LNCaP clone FGC (cell line): Measurements from ENCODE around the gene TMEM18.

ENCODE experiments used
- DNase-seq: peaks from one replicate; pipeline ENCODE4 v3.0.0-alpha.2; 2011; ENCODE audit warnings: low read depth
- H3K4me3 ChIP-seq: 2 replicates; pipeline ENCODE4 v1.5.1; 2011; ENCODE audit warnings: mild to moderate bottlenecking, low read depth, low read length, control low read depth
- CTCF ChIP-seq: IDR thresholded peaks from 2 replicates; pipeline ENCODE4 v1.5.1; 2012; ENCODE audit warnings: mild to moderate bottlenecking; ENCODE audit not compliant: control insufficient read depth, insufficient read depth; ENCODE audit errors: extremely low read depth

Gene TMEM18

GRCh38 chr2:664063-664462, 13.1 kb downstream of the TMEM18 start:
- H3K4me3 ChIP-seq, result no peak overlapping the region
- DNase-seq, result no peak
- TF ChIP-seq CTCF, result no peak

- no peak overlapping the region for H3K4me3 ChIP-seq
- TF ChIP-seq CTCF, result no peak
- no peak for DNase-seq
These were observed 14.0 kb downstream of the TMEM18 start for GRCh38 chr2:663221-663620.

GRCh38 chr2:661360-661635, 15.9 kb downstream of the TMEM18 start:
- no peak for TF ChIP-seq CTCF
- no peak overlapping the region for H3K4me3 ChIP-seq
- no peak for DNase-seq

- no peak for TF ChIP-seq CTCF
- DNase-seq, result no peak
- no peak overlapping the region for H3K4me3 ChIP-seq
These were observed 16.4 kb downstream of the TMEM18 start for GRCh38 chr2:660586-661359.

- TF ChIP-seq CTCF, result no peak
- no peak overlapping the region for H3K4me3 ChIP-seq
- no peak for DNase-seq
These were observed 17.2 kb downstream of the TMEM18 start for GRCh38 chr2:660029-660428.

GRCh38 chr2:658426-658825, 18.8 kb downstream of the TMEM18 start:
- no peak for TF ChIP-seq CTCF
- H3K4me3 ChIP-seq, result no peak overlapping the region
- DNase-seq, result no peak

- TF ChIP-seq CTCF, result no peak
- H3K4me3 ChIP-seq, result no peak overlapping the region
- DNase-seq, result no peak
These were observed 19.4 kb downstream of the TMEM18 start for GRCh38 chr2:657766-658165.
